SK-N-SH treated with all-trans-retinoic acid at 6 μM for 48 hours (cell line): ENCODE measurements around the gene KLHL29.

ENCODE experiments used
- ATAC-seq: fragments of 200-7000 bp; cut with Tn5 transposase; 3 replicates; pipeline ENCODE4 v1.9.1; 2020; ENCODE audit warnings: mild to moderate bottlenecking, moderate library complexity
- ARNTL ChIP-seq: fragments of 450-650 bp; formaldehyde crosslinking; IDR thresholded peaks from 2 replicates; pipeline ENCODE4 v1.5.0; 2020; ENCODE audit warnings: low read depth, mild to moderate bottlenecking, moderate library complexity, borderline replicate concordance
- BACH2 ChIP-seq: fragments of 250-450 bp; sonication (Bioruptor Pico); IDR thresholded peaks from 2 replicates; pipeline ENCODE4 v1.9.0; 2021; ENCODE audit warnings: mild to moderate bottlenecking, borderline replicate concordance
- CREB5 ChIP-seq: fragments of 250-450 bp; sonication (Bioruptor Pico); IDR thresholded peaks from 2 replicates; pipeline ENCODE4 v1.5.1; 2020; ENCODE audit warnings: low read depth, mild to moderate bottlenecking, moderate library complexity
- CSDC2 ChIP-seq: fragments of 250-450 bp; sonication (Bioruptor Pico); IDR thresholded peaks from 2 replicates; pipeline ENCODE4 v1.5.0; 2020; ENCODE audit warnings: mild to moderate bottlenecking, moderate library complexity
- ESRRG ChIP-seq: fragments of 250-450 bp; sonication (Bioruptor Pico); IDR thresholded peaks from 2 replicates; pipeline ENCODE4 v1.6.1; 2021; ENCODE audit warnings: mild to moderate bottlenecking
- GLIS3 ChIP-seq: fragments of 250-450 bp; sonication (Bioruptor Pico); IDR thresholded peaks from 2 replicates; pipeline ENCODE4 v1.5.0; 2020; ENCODE audit warnings: mild to moderate bottlenecking, moderate library complexity
- ISL1 ChIP-seq: fragments of 250-450 bp; sonication (Bioruptor Pico); IDR thresholded peaks from 2 replicates; pipeline ENCODE4 v2.1.2; 2022; ENCODE audit warnings: mild to moderate bottlenecking, moderate library complexity
- OSR1 ChIP-seq: fragments of 250-450 bp; sonication (Bioruptor Pico); IDR thresholded peaks from 2 replicates; pipeline ENCODE4 v1.8.0; 2022; ENCODE audit warnings: moderate library complexity, mild to moderate bottlenecking, inconsistent platforms
- PATZ1 ChIP-seq: fragments of 250-450 bp; sonication (Bioruptor Pico); IDR thresholded peaks from 2 replicates; pipeline ENCODE4 v1.8.0; 2020; ENCODE audit warnings: mild to moderate bottlenecking, moderate library complexity, borderline replicate concordance
- POU6F1 ChIP-seq: fragments of 250-450 bp; sonication (Bioruptor Pico); IDR thresholded peaks from 2 replicates; pipeline ENCODE4 v1.8.0; 2021; ENCODE audit warnings: low read depth, mild to moderate bottlenecking, moderate library complexity, borderline replicate concordance
- PPARA ChIP-seq: fragments of 250-450 bp; sonication (Bioruptor Pico); IDR thresholded peaks from 2 replicates; pipeline ENCODE4 v1.5.0; 2020; ENCODE audit warnings: mild to moderate bottlenecking, borderline replicate concordance
- RARB ChIP-seq: fragments of 250-450 bp; sonication (Bioruptor Pico); IDR thresholded peaks from 2 replicates; pipeline ENCODE4 v1.8.0; 2021; ENCODE audit warnings: mild to moderate bottlenecking, moderate library complexity
- SNAI2 ChIP-seq: fragments of 250-450 bp; sonication (Bioruptor Pico); IDR thresholded peaks from 2 replicates; pipeline ENCODE4 v1.5.0; 2020; ENCODE audit warnings: mild to moderate bottlenecking, moderate library complexity
- TCF4 ChIP-seq: fragments of 250-450 bp; sonication (Bioruptor Pico); IDR thresholded peaks from 2 replicates; pipeline ENCODE4 v1.8.0; 2021; ENCODE audit warnings: mild to moderate bottlenecking, moderate library complexity, borderline replicate concordance
- TOX ChIP-seq: fragments of 250-450 bp; sonication (Bioruptor Pico); IDR thresholded peaks from 2 replicates; pipeline ENCODE4 v1.8.0; 2021; ENCODE audit warnings: mild to moderate bottlenecking, moderate library complexity, borderline replicate concordance
- TSHZ2 ChIP-seq: fragments of 250-450 bp; sonication (Bioruptor Pico); IDR thresholded peaks from 2 replicates; pipeline ENCODE4 v1.5.0; 2020; ENCODE audit warnings: mild to moderate bottlenecking, moderate library complexity
- ZC3H10 ChIP-seq: fragments of 250-450 bp; sonication (Bioruptor Pico); IDR thresholded peaks from 2 replicates; pipeline ENCODE4 v1.5.1; 2021; ENCODE audit warnings: mild to moderate bottlenecking, moderate library complexity
- ZFP3 ChIP-seq: fragments of 250-450 bp; sonication (Bioruptor Pico); IDR thresholded peaks from 2 replicates; pipeline ENCODE4 v1.5.0; 2020; ENCODE audit warnings: mild to moderate bottlenecking, moderate library complexity
- ZFP30 ChIP-seq: fragments of 450-650 bp; formaldehyde crosslinking; IDR thresholded peaks from 2 replicates; pipeline ENCODE4 v1.5.0; 2022; ENCODE audit warnings: mild to moderate bottlenecking, moderate library complexity
- ZNF565 ChIP-seq: fragments of 450-650 bp; formaldehyde crosslinking; conservative IDR thresholded peaks from 2 replicates; pipeline ENCODE4 v1.5.0; 2020; ENCODE audit warnings: low read depth, mild to moderate bottlenecking, moderate library complexity
- ZNF70 ChIP-seq: fragments of 450-650 bp; formaldehyde crosslinking; IDR thresholded peaks from 2 replicates; pipeline ENCODE4 v1.5.0; 2020; ENCODE audit warnings: mild to moderate bottlenecking, moderate library complexity
- ZNF8 ChIP-seq: fragments of 450-650 bp; formaldehyde crosslinking; IDR thresholded peaks from 2 replicates; pipeline ENCODE4 v1.5.0; 2020; ENCODE audit warnings: mild to moderate bottlenecking, moderate library complexity

KLHL29 gene

GRCh38 chr2:23561544-23561943 lies 176.6 kb downstream of the KLHL29 start:
- ATAC-seq, result no peak
- TF ChIP-seq SNAI2 (CRISPR knock-in tag) (no peak), TSHZ2 (no peak), TOX (CRISPR knock-in tag) (no peak), CSDC2 (CRISPR knock-in tag) (no peak), BACH2 (CRISPR knock-in tag) (no peak), POU6F1 (CRISPR knock-in tag) (no peak), ZNF565 (CRISPR knock-in tag) (no peak), GLIS3 (no peak), CREB5 (CRISPR knock-in tag) (no peak), PATZ1 (no peak), ESRRG (CRISPR knock-in tag) (no peak), ARNTL (no peak), ZNF70 (CRISPR knock-in tag) (no peak), ZFP30 (no peak), ZFP3 (CRISPR knock-in tag) (no peak), TCF4 (no peak), PPARA (CRISPR knock-in tag) (no peak), RARB (no peak), OSR1 (CRISPR knock-in tag) (no peak)
- TF ChIP-seq, all 23 proteins: peak for 0

GRCh38 chr2:23562143-23562542 lies 177.2 kb downstream of the KLHL29 start:
- TF ChIP-seq ZNF8 (no peak), RARB (no peak), ISL1 (no peak)
- TF ChIP-seq, all 23 proteins: peak for 0
- ATAC-seq, result no peak

- TF ChIP-seq RARB (no peak), ZC3H10 (CRISPR knock-in tag) (no peak), PPARA (CRISPR knock-in tag) (no peak), TSHZ2 (no peak)
- ATAC-seq, result no peak
These were observed 178.2 kb downstream of the KLHL29 start for GRCh38 chr2:23563151-23563550.
